GM15510 (cell line): ENCODE results near the gene TBC1D10B.

Experiments used
- POLR2A ChIP-seq: IDR thresholded peaks from 3 replicates; pipeline ENCODE4 v1.6.1; 2011; ENCODE audit warnings: borderline replicate concordance; ENCODE audit not compliant: insufficient read length; ENCODE audit errors: extremely low read depth

The TBC1D10B gene

GRCh38 chr16:30370456-30371247 lies at the start of gene TBC1D10B:
TSS of gene TBC1D10B (minus strand) at chr16:30370494. CDS start at chr16:30370183, 311 bp downstream.
- no peak for TF ChIP-seq POLR2A

DNA sequence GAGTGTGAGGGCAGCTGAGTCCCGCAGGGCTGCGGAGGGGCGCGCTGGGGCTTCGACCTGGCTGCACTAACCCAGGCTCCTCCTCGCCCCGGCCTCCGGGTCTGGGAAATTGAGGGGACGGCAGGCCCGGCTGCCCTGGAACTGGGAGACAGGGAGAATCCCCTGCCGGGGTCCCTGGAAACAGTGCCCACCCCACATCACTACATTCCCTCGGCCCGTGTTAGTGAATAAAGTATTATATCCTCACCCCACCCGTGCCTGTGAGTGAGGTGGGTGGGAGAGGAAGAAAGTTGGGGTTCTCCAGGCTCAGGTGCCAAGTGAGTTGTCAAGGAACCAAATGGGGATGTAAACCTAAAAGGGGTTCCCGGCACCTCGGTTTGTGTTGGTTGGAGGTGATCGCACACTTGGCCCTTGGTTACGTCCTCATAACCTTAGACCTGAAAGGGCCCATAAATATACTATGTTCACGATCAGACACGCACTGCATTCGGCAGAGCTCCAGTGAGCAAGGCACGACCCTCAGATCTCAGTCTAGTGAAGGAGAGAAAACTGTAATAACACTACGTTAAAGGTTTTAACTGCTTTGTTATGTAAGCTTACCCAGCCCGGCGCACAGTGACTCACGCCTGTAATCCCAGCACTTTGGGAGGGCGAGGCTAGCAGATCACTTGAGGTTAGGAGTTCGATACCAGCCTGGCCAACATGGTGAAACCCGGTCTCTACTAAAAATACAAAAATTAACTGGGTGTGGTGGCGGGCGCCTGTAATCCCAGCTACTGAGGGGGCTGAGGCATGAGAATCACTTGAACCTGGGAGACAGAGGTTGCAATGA lies 48.3 kb upstream of the TBC1D10B start:
- no peak for TF ChIP-seq POLR2A

- TF ChIP-seq POLR2A, result peak; percentile 52
Observed at GRCh38 chr16:30417529-30418349, 47.4 kb upstream of the TBC1D10B start.

GRCh38 chr16:30416624-30417528 lies 46.6 kb upstream of the TBC1D10B start:
- TF ChIP-seq POLR2A, result no peak

GRCh38 chr16:30416047-30416603 lies 45.8 kb upstream of the TBC1D10B start:
- TF ChIP-seq POLR2A, result no peak

DNA sequence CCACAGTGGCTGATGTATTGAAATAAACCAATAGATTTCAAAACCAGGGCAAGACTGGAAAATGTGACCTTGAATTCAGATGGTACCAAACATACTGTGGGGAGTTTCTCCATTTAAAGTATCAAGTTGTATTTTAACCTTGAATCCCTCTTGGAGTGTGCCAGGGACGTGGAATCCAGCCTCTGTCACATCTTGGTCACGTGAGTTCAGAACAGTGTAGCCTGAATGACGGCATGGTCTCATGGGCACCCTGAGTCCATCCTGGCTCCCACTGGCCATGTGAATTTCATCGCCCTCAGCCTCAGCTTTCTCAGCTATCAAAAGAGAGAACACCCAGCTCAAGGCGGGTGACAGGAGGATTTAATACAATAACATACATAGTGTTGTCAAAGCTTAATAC lies 43.9 kb upstream of the TBC1D10B start:
- no peak for TF ChIP-seq POLR2A

GRCh38 chr16:30413112-30413806 lies 43.0 kb upstream of the TBC1D10B start:
- TF ChIP-seq POLR2A, result no peak

- no peak for TF ChIP-seq POLR2A
Observed at GRCh38 chr16:30409125-30410060, 39.1 kb upstream of the TBC1D10B start.

DNA sequence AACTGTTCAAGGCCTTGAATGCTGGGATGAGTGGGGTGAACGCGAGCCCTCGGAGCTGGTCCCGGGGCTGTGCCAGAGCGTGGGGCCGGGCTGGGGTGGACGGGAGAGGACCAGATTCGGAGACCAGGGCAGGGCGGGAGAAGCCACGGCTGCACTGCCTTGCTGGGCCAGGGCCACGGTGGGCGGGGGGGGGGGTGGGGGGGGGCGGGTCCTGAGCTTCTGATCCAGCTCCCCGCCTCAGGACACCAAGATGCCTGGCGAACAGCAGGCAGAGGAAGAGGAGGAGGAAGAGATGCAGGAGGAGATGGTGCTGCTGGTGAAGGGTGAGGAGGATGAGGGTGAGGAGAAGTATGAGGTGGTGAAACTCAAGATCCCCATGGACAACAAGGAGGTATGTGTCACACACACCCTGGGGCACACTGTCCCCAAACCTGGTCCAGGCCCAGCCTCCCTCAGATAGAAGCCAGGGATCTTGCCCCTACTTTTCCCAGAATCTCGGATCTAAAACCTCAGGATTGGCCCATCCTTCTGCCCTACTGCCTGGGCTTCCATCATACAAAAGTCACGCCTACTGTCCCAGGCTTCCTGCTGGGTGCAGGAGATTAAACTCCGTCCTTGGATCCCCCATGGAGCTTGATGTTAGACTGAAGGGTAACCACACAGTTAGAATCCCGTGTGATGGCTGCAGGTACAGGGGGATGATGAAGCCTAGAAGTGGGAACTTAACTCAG lies 37.7 kb upstream of the TBC1D10B start:
- TF ChIP-seq POLR2A, result no peak

GRCh38 chr16:30407102-30407803 lies 37.0 kb upstream of the TBC1D10B start, which contains the start of gene ZNF771:
TSS of gene ZNF771 (plus strand) at chr16:30407606. CDS start at chr16:30408054, 448 bp downstream.
- TF ChIP-seq POLR2A, result peak; percentile 84

DNA sequence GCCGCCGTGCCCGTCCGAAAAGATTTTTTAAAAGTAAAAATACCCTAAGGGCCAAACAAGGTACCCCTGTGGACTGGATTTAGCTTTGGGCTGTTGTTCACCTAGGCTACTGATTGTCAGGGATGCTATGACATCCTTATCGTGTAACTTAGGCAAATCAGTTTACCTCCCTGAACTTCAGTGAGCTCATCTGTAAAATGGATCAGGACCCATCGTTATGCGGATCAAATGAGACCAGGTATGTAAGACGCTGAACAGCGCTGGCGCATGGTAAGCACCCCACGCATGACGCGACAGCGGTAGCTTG lies 36.5 kb upstream of the TBC1D10B start:
- no peak for TF ChIP-seq POLR2A
